HuH-7 (cell line): Measurements from ENCODE around the gene C17orf58.
"Not testable (repeated sequence)": the region's sequence is repeated elsewhere in the genome, so short reads cannot be mapped to it uniquely, and the experiment has no call there.

ENCODE experiments used
- DNase-seq: peaks from one replicate; pipeline ENCODE4 v3.0.0; 2011; ENCODE audit warnings: low spot score

The C17orf58 gene

DNA sequence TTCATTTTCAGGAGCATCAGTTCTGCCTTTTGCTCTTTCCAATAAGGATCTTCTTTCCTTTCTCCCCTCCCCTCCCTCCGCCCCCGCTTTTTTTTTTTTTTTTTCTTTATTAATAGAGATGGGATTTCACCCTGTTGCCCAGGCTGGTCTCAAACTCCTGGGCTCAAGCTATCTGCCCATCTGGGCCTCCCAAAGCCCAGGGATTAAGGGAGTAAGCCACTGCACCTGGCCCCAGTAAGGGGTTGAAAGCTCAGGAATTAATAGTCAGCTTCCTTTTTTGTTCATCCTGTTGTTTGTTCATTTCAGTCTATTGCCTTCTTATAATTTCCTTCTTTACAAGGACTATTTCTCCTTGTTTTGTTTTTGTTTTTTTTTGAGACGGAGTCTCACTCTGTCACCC is 7.9 kb upstream of the C17orf58 start:
- no peak for DNase-seq

DNA sequence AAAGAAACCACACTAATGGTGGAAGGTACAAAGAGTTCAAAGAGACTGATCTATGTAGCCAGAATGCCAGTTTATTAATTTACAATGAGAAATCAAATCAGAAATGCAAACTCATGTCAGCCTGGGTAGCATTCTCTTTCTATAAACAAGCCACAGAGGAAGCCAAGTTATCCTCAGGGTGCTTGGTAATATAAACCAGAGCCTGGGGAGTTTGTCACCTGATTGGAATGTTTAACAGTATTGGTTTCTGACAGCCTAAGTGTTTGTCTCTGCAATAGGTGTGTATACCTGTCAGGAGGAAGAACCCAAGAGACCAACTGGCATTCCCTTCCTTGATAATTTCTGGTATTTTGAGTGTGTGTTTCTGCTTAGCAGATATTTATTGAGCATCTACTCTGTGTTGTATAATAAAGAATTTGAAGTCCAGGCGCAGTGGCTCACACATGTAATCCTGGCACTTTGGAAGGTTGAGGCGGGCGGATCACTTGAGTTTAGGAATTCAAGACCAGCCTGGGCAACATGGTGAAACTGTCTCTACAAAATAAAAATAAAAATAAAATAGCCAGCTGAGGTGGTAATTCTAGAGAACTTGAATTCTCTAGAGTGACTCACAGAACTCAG is 3.1 kb upstream of the C17orf58 start:
- no peak for DNase-seq

DNA sequence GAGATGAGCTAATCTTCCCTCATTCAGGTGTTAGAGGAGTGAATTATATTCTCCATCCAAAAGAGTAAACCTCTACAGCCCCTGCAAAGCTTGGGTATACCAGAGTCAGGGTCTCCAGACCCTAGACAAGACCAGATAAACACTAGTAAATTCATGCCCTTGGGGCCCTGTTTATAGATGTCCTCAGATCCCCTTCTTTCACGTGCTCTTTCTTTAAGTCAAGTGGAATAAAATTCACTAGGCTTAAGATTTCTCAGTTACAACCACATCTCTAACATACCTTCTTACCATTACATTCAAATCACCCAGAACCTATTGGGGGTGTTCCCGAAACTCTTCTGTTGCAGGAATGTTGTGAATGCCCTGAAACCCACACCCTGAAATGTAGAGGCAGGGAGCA is 2.2 kb upstream of the C17orf58 start:
- DNase-seq = no peak

DNA sequence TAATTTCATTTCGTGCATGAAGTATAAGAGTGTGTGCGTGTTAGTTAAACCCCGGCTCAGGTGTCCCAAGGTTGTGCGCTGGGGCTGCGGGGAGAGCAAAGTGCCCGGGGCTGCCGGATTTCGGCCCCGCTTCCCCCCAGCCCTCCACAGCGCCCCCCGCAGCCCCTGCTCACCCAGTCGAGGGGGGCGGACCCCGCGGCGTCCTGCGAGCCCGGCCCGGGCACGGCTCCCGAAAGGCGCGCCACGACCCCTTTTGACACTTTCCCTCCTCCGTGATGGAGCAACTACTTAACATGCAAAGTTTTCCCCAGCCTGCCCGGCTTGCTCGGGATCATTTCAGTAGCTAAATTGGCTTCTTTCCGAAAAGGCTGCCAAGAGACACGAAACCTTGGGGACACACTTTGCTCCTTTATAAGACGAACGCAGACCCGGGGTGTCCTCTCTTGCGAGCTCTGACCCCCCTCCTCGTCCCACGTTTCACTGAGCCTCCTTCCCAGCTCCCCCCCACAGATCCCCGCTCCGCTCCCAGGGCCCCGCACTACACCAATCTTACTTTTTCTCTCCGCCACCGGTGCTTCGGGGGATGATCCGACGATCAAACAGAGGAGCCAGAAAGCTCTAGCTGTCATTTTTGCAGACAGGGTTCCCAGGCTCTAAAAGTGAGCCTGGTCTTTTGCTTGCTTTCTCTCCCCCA is 552 bp downstream of the C17orf58 start:
- DNase-seq = peak; percentile 52

DNA sequence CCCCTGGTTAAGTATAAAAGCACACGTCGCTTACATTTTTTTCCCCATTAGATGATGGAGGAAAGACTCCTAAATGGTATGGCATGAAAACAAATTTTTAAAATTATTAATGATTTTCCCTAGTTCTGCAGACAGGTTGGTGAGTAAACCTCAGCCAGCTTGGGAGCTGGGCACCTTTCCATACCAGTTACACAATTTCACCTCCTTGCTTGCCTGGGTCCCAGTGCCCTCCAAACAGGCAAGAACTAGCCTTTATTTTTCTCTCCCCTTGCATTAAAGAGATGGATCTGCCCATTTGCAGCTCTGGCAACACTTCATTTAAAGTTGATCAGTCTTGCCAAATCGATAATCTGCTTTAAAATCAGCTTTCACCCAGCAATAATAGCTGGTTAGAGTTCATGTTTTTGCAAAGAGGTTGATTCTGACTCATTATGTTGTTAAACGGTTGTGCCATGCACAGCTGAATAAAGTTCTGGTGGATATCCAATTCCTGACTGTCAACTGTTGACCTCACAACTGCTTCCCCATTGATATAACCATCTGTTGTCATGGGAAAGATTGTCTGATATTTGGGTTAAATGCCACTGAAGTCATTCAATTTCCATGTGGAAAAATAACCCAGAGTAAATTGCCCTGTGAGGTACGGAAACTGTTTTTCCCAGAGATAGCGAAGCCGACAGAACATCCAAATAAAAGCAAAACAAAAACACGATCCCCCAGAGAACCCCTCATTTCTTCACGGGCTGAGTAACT is 1.3 kb downstream of the C17orf58 start:
- DNase-seq = peak; percentile 29

DNA sequence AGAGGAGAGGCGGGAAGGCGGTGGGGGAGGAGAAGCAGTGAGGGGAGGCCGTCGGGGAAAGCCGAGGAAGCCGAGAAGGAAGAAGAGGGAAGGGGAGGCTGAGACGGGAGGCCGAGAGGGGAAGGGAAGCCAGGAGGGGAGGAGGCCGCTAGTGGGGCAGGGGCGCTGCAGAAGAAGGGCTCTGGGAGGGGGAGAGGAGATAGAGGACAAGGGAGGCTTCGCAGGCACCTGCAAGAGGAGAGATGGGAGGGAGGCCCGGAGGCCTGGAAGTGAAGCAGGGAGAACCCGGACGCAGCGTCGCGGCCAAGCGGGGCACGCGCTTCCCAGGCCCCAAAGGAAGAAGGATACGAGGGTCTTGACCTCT is 2.3 kb downstream of the C17orf58 start:
- peak; percentile 60 for DNase-seq

DNA sequence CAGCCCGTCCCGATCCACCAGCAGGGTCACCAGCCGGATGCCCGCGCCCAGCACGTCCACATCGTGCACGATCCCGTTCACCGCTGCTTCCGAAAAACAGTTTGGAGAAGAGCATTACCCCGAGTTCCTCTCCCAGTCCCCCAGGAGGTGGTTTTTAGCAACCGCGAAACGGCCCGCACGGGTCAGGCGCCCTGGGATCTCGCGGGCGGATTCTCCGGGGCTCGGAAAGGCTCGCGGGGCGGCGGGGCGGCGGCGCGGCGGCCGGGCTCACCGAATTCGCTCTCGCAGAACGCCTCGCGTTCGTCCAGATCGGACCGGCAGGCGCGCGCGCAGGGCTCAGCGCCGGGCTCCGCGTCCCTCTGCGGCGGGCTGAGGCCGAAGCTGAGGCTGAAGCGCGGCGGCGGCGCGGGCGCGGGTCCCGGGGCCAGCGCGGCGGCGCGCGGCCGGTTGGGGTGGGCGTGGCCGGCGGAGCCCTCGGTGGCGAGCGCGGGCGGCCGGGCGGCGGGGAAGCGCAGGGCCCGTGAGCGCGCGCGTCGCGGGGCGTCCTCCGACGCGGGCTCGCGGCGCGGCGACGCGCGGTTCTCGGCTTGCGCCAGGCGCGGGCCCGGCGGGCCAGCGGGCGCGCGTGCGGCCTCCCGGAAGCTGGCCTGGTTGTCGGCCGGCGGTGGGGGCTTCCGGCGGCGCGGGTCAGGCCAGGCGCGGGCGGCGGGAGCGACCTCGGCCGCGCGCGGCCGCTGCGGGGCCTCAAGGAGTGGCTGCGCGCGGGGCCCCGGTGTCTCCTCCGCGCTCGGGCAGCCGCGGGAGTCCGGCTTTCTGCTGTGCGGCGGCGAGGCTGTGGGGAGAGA is 2.9 kb downstream of the C17orf58 start:
- DNase-seq = peak; percentile 82

DNA sequence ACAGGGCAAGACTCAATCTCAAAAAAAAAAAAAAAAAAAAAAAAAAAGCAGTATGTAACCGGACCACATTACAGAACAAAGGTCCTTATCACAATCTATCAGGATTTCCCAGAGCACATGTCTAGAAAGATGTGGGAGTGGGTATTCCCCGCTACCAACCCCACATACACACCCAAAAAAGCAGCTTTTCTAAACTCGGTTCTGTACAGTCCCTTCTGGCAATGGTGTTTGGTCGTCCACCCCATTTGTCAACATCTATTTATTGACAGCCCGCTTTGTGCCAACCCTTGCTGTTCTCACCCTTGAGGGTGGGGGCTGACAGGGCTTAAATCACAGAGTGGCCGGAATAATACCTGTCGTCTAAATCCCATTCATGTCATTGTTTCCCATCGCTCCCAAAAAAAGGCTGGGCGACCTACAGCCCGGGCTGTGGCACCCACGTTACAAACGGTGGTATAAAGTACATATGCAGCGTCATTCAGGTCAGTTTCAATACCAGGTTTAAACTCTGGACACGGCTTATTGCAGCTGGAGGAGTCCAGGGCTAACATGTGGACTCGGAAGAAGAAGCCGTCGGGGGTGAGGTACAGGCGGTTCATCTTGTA is 3.6 kb downstream of the C17orf58 start:
- DNase-seq = no peak

DNA sequence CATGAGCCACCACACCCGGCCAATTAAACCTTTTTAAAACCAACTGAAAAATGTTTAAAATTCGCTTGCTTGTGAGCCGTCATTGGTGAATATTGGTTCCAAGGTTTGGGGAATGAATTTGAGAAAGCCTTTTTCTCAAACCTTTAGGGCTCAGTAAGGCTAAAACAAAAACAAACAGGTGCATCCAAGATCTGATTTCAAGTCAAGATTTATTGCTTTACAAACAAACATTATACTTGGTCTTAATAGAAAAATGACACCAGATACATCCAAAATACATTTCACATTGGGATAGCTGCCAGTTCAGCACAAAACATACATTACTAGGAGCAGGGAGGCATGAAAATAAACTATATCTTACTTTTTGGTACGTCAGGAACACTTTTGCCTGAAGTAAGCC is 5.4 kb downstream of the C17orf58 start:
- no peak for DNase-seq

DNA sequence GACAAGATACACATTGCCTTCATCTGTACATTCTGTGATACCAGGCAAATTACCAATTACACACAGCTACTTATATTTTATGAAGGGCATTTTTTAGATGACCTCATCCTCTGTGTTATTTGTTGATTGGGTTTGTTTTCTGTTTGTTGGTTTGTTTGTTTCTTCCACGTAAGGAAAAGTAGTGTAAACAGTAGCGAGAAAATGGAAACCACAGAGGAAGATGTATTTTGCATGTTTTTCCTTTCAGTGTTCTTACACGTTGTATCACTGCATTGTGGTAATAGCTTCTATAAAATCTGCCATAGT is 12.9 kb downstream of the C17orf58 start:
- DNase-seq = no peak

DNA sequence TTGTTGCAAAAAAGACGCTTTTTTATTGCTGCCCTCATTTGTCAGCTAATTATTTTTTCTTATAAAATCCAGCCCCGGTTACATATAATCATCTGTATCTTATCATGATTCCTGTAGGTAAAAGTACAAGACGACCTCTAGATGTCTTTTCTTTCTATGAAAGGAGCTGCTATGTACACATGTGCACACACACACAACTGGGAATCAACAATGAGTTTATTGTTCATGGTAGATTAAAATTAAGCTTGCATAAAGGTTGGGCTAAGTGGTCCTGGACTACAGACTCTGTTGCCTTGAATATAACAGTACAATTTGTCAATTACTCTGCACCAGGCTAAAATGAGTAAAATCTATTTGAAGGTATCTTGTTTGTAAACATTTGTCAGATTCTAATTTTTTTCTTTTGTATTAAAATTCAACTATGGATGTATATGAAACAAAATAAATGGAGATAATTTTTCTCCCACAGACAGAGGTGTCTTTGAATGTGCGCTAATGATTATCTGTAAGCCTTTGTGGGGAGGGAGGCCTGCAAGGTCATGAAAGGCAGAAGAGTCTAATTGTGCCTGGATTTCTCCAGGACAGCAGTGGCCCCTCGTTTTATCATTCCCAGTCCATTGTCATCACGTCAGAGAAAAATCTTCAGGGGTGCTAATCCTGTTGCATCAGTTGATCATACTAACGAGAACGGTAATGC is 13.4 kb downstream of the C17orf58 start:
- DNase-seq = no peak

DNA sequence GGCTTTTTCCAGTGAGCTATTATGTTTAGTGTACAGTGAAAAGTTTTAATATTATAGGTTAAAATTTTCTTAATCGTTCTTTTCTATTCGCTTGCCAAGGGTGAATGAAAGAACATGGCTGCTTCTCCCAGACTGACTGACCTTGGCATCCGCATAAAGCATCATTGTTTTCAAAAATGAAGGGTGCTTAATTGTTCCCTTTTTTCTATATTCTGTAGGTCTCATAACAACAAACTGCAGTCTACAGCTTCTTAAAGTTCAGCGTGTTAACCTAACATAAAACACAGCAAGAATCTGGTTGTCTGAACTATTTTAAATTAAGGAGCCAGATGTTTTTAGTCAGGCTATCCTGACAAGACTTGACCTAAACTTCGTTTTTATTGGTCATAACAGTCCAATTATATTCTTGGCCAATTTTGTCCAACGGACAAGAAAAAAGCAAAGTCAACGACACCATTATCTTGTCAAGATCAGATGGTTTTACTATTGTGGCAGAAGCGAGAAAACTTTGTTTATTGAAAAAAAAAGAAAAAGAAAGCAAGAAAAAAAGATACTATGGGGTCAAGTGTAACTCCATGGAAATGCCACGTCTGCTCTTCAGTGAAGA is 14.1 kb downstream of the C17orf58 start:
- no peak for DNase-seq

DNA sequence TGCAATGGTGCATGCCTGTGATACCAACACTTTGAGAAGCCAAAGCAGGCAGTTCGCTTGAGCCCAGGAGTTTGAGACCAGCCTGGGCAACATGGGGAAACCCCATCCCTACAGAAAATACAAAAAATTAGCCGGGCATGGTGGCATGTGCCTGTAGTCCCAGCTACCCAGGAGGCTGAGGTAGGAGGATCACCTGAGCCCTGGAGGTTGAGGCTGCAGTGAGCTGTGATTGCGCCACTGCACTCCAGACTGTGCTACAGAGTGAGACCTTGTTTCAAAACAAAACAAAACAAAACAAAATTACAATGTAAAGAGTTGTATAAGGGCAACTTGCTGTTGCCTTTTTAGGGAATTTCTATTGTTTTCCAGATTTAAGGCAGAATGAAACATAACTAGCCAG is 15.4 kb downstream of the C17orf58 start:
- DNase-seq = not testable (repeated sequence)

DNA sequence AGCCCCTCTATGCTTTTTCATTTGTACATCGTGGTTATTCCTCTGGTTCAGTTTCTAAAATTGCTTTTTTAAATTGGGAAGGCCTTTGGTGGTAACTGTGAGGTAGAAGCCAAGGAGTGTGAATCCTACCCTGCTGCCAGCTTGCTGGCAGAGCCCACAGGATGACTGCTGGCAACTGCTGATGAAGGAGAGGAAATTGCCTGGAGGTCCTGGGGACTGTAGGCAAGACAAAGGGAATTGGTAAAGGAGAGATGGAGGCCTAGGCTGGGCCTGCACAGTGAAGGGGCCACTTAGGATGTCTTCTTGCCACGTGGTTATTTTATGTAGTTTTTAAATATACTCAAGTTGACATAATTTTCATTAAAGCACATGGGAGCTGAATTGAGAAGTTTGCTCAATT is 15.8 kb downstream of the C17orf58 start:
- no peak for DNase-seq

DNA sequence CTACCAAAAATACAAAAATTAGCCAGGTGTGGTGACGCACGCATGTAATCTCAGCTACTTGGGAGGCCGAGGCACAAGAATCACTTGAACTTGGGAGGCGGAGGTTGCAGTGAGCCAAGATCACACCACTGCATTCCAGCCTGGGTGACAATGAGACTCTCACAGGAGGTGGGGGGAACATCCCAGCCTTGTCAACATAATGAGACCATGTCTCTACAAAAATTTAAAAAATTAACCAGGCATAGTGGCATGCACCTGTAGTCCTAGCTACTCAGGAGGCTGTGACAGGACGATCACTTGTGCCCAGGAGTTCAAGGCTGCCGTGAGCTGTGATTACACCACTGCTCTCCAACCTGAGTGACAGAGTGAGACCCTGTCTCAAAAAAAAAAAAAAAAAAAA is 20.0 kb downstream of the C17orf58 start:
- DNase-seq = not testable (repeated sequence)

DNA sequence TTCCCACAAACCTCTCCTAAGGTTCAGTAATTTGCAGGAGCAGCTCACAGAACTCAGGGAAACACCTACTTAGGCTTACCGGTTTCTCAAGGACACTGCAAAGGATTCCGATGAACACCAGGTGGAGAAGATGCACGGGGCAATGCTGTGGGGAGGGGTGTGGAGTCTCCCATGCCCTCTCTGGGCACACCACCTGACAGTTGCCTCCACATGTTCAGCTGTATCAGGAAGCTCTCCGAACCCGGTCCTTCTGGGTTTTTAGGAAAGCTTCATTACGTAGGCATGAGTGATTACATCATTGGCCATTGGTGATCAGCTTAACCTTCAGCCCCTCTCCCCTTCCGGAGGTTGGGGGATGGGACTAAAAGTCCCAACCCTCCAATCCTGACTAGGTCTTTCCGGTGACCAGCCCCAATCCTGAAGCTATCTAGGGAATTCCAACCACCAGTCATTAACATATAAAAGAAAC is 21.6 kb downstream of the C17orf58 start:
- no peak for DNase-seq

DNA sequence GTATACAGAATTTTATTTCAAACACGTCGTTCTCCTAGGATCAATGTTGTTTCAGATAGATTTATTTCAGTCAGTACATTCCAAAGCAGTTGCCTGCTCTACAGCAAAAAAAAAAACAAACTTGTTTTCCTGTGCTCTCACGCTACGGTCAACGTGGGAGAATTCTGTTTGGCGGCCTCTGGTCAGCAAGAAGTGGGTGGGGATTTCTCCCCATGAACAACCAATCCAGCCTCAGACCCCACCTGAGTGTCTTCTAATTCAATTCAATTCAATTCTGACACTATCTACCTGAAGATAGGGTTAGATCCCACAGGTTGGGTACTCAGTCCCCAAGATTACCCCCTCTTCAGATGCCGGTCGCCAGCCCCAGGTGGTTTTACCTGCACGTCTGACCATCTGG is 22.1 kb downstream of the C17orf58 start:
- no peak for DNase-seq

DNA sequence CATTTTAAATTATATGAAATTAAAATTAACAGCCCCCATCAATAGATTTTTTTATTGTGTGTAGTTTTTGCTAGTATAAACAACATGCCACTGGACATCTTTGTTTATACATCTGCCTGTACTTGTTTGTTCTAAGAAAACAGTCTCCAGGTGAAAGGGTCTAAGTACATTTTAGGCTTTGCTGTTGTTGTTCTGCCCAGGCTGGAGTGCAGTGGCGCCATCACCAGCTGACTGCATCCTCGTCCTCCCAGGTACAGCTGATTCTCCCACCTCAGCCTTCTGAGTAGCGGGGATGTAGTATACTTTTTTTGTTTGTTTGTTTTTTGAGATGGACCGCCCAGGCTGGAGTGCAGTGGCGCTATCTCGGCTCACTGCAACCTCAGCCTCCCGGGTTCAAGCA is 25.5 kb downstream of the C17orf58 start:
- DNase-seq = no peak

DNA sequence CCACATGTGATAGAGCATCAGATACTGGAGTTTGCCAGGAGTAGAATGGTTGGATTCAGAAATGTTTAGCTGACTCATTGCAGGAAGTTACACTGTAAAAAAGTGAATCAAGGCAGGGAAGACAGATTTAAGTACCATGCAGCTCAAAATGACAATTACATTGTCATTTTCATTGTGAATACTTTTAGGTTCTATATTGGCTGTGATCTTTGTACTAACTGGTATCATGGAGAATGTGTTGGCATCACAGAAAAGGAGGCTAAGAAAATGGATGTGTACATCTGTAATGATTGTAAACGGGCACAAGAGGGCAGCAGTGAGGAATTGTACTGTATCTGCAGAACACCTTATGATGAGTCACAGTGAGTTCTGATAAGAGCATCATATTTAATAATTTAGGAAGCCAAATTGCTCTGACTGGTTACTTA is 33.1 kb downstream of the C17orf58 start:
- not testable (repeated sequence) for DNase-seq

DNA sequence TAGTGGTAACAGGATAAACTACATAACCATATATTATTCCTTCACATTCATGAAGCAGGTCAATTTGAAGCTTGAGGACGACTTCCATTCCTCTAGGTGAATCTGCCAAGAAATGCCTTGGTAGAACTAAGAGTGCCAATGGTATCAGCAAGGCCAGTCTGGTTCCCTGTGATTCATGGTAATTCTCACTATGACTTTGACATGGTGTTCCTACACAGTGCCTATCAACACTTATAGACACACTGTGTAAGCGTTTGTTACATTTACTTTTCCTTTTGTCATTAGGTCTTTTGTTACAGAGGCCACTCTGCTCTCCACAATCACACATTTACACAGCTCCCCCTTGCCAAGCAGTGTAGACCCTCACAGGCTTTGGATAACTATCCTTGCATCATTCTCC is 34.1 kb downstream of the C17orf58 start:
- not testable (repeated sequence) for DNase-seq

DNA sequence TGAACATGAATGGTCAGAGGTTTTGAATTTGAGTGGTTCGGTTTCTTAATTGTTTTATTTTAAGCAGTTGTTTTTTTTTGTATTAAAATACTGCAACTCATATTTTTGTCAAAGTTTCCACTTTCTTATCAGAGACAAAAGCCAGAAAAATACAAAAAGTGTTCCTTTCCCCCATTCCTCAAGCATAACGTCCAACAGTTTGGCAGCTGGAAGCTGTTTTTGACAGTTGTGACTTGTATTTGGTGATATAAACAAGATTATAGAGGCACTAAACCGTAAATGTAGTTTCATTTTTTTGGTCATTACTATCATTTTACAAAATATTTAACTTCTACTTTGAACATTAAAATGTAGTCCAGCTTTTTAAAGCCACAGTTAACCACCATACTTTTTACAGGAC is 36.0 kb downstream of the C17orf58 start:
- DNase-seq = not testable (repeated sequence)
